HCT116 (cell line): ENCODE data around the gene GADD45G.

Source experiments
- CEBPB ChIP-seq: IDR thresholded peaks from 2 replicates; pipeline ENCODE4 v1.6.1; 2012; ENCODE audit warnings: low read depth
- CTCF ChIP-seq, 3 experiments: fragments of 200-600 bp in 1 of 3; sonication (generic) in 1 of 3; IDR thresholded peaks in 2 of 3; conservative IDR thresholded peaks in 1 of 3; 2 replicates each; pipeline ENCODE4 v1.5.1; 2012 to 2017; ENCODE audit warnings: low read depth in 2 of 3, low read length in 2 of 3, antibody characterized with exemption in 1 of 3, borderline replicate concordance in 1 of 3, control low read depth in 1 of 3, mild to moderate bottlenecking in 1 of 3, mixed read lengths in 1 of 3, mixed run types in 1 of 3, moderate library complexity in 1 of 3; ENCODE audit not compliant: insufficient read depth in 1 of 3
- EGR1 ChIP-seq: IDR thresholded peaks from 2 replicates; pipeline ENCODE4 v1.6.1; 2012; ENCODE audit warnings: low read depth
- ELF1 ChIP-seq: IDR thresholded peaks from 2 replicates; pipeline ENCODE4 v1.6.1; 2012; ENCODE audit warnings: low read depth, borderline replicate concordance
- EZH2 ChIP-seq: fragments of 200-600 bp; sonication (generic); IDR thresholded peaks from 2 replicates; pipeline ENCODE4 v1.6.1; 2017; ENCODE audit warnings: antibody characterized with exemption, mixed run types
- JUND ChIP-seq: IDR thresholded peaks from 2 replicates; pipeline ENCODE4 v1.6.1; 2012
- POLR2A ChIP-seq: IDR thresholded peaks from 2 replicates; pipeline ENCODE4 v1.7.0; 2011; ENCODE audit warnings: borderline replicate concordance; ENCODE audit not compliant: insufficient read depth, insufficient read length; ENCODE audit errors: extremely low read depth
- POLR2AphosphoS5 ChIP-seq: IDR thresholded peaks from 2 replicates; pipeline ENCODE4 v1.6.1; 2011; ENCODE audit warnings: mild to moderate bottlenecking, low read depth, low read length, moderate library complexity
- SIN3A ChIP-seq: IDR thresholded peaks from 2 replicates; pipeline ENCODE4 v1.6.1; 2012; ENCODE audit warnings: low read depth
- SP1 ChIP-seq: IDR thresholded peaks from 2 replicates; pipeline ENCODE4 v1.6.1; 2012; ENCODE audit warnings: low read depth
- YY1 ChIP-seq: IDR thresholded peaks from 2 replicates; pipeline ENCODE4 v1.6.1; 2011; ENCODE audit warnings: low read length, low read depth, moderate library complexity, mild to moderate bottlenecking; ENCODE audit not compliant: insufficient replicate concordance; ENCODE audit errors: extremely low read depth
- ZBTB33 ChIP-seq: IDR thresholded peaks from 2 replicates; pipeline ENCODE4 v1.6.1; 2011; ENCODE audit warnings: mild to moderate bottlenecking, low read length, moderate library complexity; ENCODE audit not compliant: insufficient replicate concordance; ENCODE audit errors: extremely low read depth
- ZNF274 ChIP-seq: fragments of 200-500 bp; sonication (Bioruptor generic); IDR thresholded peaks from 2 replicates; pipeline ENCODE4 v1.6.1; 2014; ENCODE audit warnings: mild to moderate bottlenecking, low read depth, low read length, inconsistent platforms

GRCh38 chr9:89616411-89616810 is 11.6 kb downstream of the GADD45G start:
- TF ChIP-seq EGR1: no peak
- TF ChIP-seq JUND: no peak
- TF ChIP-seq CTCF (IDR thresholded peaks at IDR 0.05 in 2 of 3, conservative IDR thresholded peaks at IDR 0.05 in 1 of 3; ENCODE audit: borderline replicate concordance in 1 of 3, insufficient read depth in 1 of 3, low read depth in 2 of 3, low read length in 2 of 3): no peak
- no peak for TF ChIP-seq YY1
- no peak for TF ChIP-seq EZH2
- no peak for TF ChIP-seq POLR2A
- no peak for TF ChIP-seq SP1
- no peak for TF ChIP-seq ZBTB33
- TF ChIP-seq CEBPB: no peak
- no peak for TF ChIP-seq ELF1
- TF ChIP-seq SIN3A: no peak
- TF ChIP-seq POLR2AphosphoS5: no peak
- no peak for TF ChIP-seq ZNF274
